Uterus (tissue), 4 donors: ENCODE measurements around the gene C11orf97. TPM values are rescaled to one million over a fixed set of nuclear protein-coding genes. Genes with fewer than 3 reads are reported as not detected.
"Not testable (repeated sequence)": the region's sequence is repeated elsewhere in the genome, so short reads cannot be mapped to it uniquely, and the experiment has no call there.

Experiments used
- DNase-seq, 2 donors: peaks; one replicate each; pipeline ENCODE4 v3.0.0-alpha.2; 2019 to 2020
- H3K27ac ChIP-seq, 2 donors: fragments of 200-600 bp; sonication (generic); 1 replicate in 1 of 2; 2 replicates in 1 of 2; pipeline ENCODE4 v1.5.1; 2016 to 2018
- H3K27me3 ChIP-seq, 2 donors: fragments of 200-600 bp; sonication (generic); one replicate each; pipeline ENCODE4 v1.5.1; 2018 to 2019; ENCODE audit warnings: control low read depth in 1 of 2
- H3K36me3 ChIP-seq, 2 donors: fragments of 200-600 bp; sonication (generic); one replicate each; pipeline ENCODE4 v1.5.1; 2019; ENCODE audit warnings: control low read depth in 1 of 2
- H3K4me1 ChIP-seq, 2 donors: fragments of 200-600 bp; sonication (generic); one replicate each; pipeline ENCODE4 v1.5.1; 2018 to 2019; ENCODE audit warnings: control low read depth in 1 of 2
- H3K4me3 ChIP-seq, 2 donors: fragments of 200-600 bp; sonication (generic); 1 replicate in 1 of 2; 2 replicates in 1 of 2; pipeline ENCODE4 v1.5.1; 2018 to 2019; ENCODE audit warnings: mild to moderate bottlenecking in 1 of 2
- H3K9me3 ChIP-seq, 2 donors: fragments of 200-600 bp; sonication (generic); one replicate each; pipeline ENCODE4 v1.5.1; 2019; ENCODE audit warnings: control low read depth in 1 of 2
- POLR2A ChIP-seq, 2 donors: fragments of 450-650 bp; IDR thresholded peaks; one replicate each; pipeline ENCODE4 v1.6.1; 2016; ENCODE audit warnings: antibody characterized with exemption in 2 of 2, mild to moderate bottlenecking in 1 of 2, moderate library complexity in 1 of 2
- intact Hi-C: fragments of 100-400 bp; cut with DNase I; formaldehyde crosslinking; loops from one replicate; pipeline ENCODE4 v1.15.1; 2023; ENCODE audit warnings: low total_unique reads
- total RNA-seq, 4 donors: library from RNA; depleted of rRNA in 3 of 4; stranded (reverse); fragments of >200 nt in 3 of 4; gene quantifications; one replicate each; pipeline versions ENCODE4 v1.1.0 to v1.2.4, GENCODE V29; 2014 to 2023
- TF ChIP-seq, protein P1 (sequence below), 4 experiments: fragments of 200-600 bp in 2 of 4; fragments of 450-650 bp in 2 of 4; sonication (generic) in 2 of 4; IDR thresholded peaks; one replicate each; pipeline ENCODE4 v1.5.1; 2016 to 2019; ENCODE audit warnings: antibody characterized with exemption in 4 of 4, mild to moderate bottlenecking in 2 of 4, moderate library complexity in 1 of 4
- donor health status: DM: yes; HTN: yes; CAD: no.

Gene C11orf97
- total RNA-seq, 4 donors from 2014 or later: not detected

DNA sequence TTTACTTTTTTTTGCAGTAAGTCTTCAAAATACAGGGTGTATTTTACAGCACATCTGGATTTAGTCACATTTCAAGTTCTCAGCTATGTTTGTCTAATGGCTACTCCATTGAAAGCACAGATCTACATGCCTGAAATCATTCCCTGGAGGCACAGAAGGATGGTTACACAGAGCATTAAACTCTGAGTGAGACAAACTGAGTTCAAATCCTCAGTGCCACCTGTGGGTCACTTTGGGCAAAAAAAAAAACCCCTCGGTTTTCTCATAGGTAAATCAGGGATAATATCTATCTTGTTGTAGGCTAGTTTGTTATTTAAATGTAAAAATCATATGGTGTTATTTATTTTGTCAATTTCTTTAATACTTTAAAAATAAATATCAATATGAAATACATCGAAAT, 10.7 kb upstream of the C11orf97 start:
- Histone ChIP-seq H3K9me3 (no peaks in the 10 kb centered on the region), H3K27ac (no peak overlapping the region), H3K4me1 (no peaks in the 10 kb centered on the region), H3K27me3 (no peaks in the 10 kb centered on the region), H3K36me3 (no peaks in the 10 kb centered on the region), H3K4me3 (no peak overlapping the region)
- no peak for DNase-seq
- TF ChIP-seq, protein P1, sequence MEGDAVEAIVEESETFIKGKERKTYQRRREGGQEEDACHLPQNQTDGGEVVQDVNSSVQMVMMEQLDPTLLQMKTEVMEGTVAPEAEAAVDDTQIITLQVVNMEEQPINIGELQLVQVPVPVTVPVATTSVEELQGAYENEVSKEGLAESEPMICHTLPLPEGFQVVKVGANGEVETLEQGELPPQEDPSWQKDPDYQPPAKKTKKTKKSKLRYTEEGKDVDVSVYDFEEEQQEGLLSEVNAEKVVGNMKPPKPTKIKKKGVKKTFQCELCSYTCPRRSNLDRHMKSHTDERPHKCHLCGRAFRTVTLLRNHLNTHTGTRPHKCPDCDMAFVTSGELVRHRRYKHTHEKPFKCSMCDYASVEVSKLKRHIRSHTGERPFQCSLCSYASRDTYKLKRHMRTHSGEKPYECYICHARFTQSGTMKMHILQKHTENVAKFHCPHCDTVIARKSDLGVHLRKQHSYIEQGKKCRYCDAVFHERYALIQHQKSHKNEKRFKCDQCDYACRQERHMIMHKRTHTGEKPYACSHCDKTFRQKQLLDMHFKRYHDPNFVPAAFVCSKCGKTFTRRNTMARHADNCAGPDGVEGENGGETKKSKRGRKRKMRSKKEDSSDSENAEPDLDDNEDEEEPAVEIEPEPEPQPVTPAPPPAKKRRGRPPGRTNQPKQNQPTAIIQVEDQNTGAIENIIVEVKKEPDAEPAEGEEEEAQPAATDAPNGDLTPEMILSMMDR (IDR thresholded peaks at IDR 0.05): no peak
- TF ChIP-seq POLR2A (IDR thresholded peaks at IDR 0.05): no peak
- intact Hi-C loops: loop anchor here (10.0 kb wide), 1 partner anchor 607 kb away; no protein-coding TSS in a partner anchor

DNA sequence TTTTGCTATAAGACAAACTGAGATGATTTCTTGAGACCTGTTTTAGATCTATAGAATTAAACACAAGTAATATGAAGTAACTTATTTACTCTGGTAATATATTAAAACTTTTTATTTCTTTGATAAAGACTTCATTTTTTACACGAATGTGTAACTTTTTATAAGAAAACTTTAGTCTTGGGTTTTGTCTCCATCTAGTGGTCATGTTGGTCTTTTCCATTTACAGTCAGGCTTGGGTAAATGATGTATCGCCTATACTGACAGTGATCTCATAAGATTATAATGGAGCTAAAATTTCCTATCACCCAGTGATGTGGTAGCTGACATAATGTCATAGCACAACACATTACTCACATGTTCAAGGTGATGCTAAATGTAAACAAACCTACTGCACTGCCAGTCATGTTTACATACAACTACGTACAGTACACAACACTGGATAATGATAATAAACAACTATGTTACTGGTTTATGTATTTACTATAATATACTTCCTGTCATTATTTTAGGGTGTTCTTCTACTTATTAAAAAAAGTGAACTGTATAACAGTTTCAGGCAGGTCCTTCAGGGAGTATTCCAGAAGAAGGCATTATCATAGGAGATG, 7.5 kb upstream of the C11orf97 start:
- no peaks in the 10 kb centered on the region for H3K27me3 ChIP-seq
- no peak overlapping the region for H3K4me3 ChIP-seq
- TF ChIP-seq, protein P1 (IDR thresholded peaks at IDR 0.05): peak; percentile 40 to 68 (median 46)
- TF ChIP-seq POLR2A (IDR thresholded peaks at IDR 0.05): no peak
- H3K27ac ChIP-seq: no peak overlapping the region
- H3K36me3 ChIP-seq: no peaks in the 10 kb centered on the region
- no peak for DNase-seq
- no peaks in the 10 kb centered on the region for H3K4me1 ChIP-seq
- intact Hi-C loops: loop anchor here (10.0 kb wide), 1 partner anchor 610 kb away; no protein-coding TSS in a partner anchor
- H3K9me3 ChIP-seq: no peaks in the 10 kb centered on the region

DNA sequence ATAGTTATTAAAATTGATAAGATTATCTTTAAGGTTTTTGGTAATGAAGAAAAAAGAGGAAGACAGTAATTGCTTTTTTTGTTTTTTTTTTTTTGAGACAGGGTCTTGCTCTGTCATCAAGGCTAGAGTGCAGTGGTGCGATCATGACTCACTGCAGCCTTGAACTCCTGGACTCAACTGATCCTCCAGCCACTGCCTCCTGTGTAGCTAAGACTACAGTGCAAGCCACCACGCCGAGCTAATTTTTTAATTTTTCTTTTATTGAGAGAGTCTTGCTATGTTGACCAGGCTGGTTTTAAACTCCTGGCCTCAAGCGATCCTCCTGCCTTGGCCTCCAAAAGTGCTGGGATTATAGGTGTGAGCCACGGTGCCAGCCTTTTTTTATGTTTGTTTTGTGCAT, 5.7 kb upstream of the C11orf97 start:
- H3K27me3 ChIP-seq, H3K4me1 ChIP-seq, H3K27ac ChIP-seq, H3K4me3 ChIP-seq, DNase-seq, H3K36me3 ChIP-seq, H3K9me3 ChIP-seq: not testable (repeated sequence)
- intact Hi-C loops: loop anchor here (10.0 kb wide), 1 partner anchor 612 kb away; no protein-coding TSS in a partner anchor

DNA sequence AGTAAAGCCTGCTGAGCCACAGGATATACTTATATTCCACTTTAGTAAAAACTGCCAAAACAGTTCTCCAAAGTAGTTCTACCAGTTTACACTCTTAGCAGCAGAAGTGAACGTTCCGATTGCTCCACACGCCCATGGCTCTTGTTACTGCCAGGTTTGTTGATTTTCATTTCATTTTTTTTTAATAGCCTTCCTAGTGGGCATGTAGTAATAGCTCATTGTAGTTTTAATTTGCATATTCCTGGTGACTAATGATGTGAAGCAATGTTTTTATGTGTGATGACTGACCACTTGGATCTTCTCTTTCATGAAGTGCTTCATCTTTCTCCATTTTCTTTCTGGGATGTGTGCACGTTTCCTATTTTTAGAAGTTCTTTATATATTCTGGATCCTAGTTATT, 4.8 kb upstream of the C11orf97 start:
- DNase-seq: no peak
- Histone ChIP-seq H3K27ac (no peak overlapping the region), H3K36me3 (no peaks in the 10 kb centered on the region), H3K27me3 (no peaks in the 10 kb centered on the region), H3K9me3 (no peaks in the 10 kb centered on the region), H3K4me3 (no peak overlapping the region), H3K4me1 (no peaks in the 10 kb centered on the region)
- TF ChIP-seq POLR2A (IDR thresholded peaks at IDR 0.05): no peak
- TF ChIP-seq, protein P1 (IDR thresholded peaks at IDR 0.05): no peak
- intact Hi-C loops: loop anchor here (10.0 kb wide), 1 partner anchor 613 kb away; no protein-coding TSS in a partner anchor

DNA sequence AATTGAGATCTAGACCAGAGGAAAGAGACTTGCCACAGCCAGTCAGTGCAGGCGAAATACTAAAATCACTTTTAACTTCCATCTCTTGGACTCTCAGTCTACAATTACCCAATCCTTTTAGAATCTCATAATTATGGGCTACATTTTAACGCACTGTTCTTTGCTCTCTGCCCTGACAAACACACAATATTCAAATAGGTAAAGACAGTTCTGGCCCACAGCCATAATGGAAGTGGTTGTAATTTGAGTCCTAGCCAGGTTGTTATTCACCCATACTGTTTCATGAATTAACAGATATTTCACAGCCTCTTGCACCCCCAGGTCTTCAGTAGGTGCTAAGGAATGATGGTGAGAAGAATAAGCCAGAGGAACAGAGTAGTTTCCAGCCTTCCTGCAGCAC, 830 bp downstream of the C11orf97 start:
- Histone ChIP-seq H3K36me3 (no peaks in the 10 kb centered on the region), H3K4me1 (no peaks in the 10 kb centered on the region), H3K9me3 (no peaks in the 10 kb centered on the region), H3K4me3 (no peak overlapping the region), H3K27ac (no peak overlapping the region), H3K27me3 (no peaks in the 10 kb centered on the region)
- intact Hi-C loops: loop anchor here (10.0 kb wide), 1 partner anchor 72 kb away; no protein-coding TSS in a partner anchor
- no peak for TF ChIP-seq POLR2A (IDR thresholded peaks at IDR 0.05)
- TF ChIP-seq, protein P1 (IDR thresholded peaks at IDR 0.05): no peak
- no peak for DNase-seq
